ENCODE measurements around the gene MAP3K14. TPM values are rescaled to one million over a fixed set of nuclear protein-coding genes. Genes with fewer than 3 reads are reported as not detected.
A peak's percentile ranks its signal among the peaks of the same experiment; 100 is the strongest.

MAP3K14 gene
- total and polyA plus RNA-seq, 2 of the 4 experiments (the other 2 are of a cell fraction), result 4.1 to 21.7 TPM

GRCh38 chr17:45274033-45274432 lies 42.8 kb downstream of the MAP3K14 start:
- Histone ChIP-seq H3K36me3 (ENCODE audit: control insufficient read depth, insufficient read depth, low read length) (peaks cover 40% of the 10 kb centered on the region), H3K27ac (ENCODE audit: insufficient read depth, low read length) (no peak overlapping the region)

More at GRCh38 chr17:45274033-45274432, 42.8 kb downstream of the MAP3K14 start:
- Histone ChIP-seq H3K18ac (ENCODE audit: low read depth, low read length) (no peak overlapping the region), H2BK20ac (ENCODE audit: low read depth, low read length) (no peak overlapping the region), H3K9me1 (ENCODE audit: insufficient read depth, low read length) (0 out of 2 replicates have a peak, but pooled peaks cover 3% of the 10 kb centered on the region), H4K20me1 (ENCODE audit: insufficient read depth, low read length) (peaks cover 5% of the 10 kb centered on the region; the same call in 1 of the 2 replicates), H3K79me1 (ENCODE audit: low read depth in 1 of 2, low read length in 2 of 2) (peaks cover 3 to 12% of the 10 kb centered on the region in 2 experiments; a peak in 1 of 4 replicates), H2AFZ (replicated peaks; ENCODE audit: low read length, poor library complexity) (no peak overlapping the region), H3K4me1 (ENCODE audit: control insufficient read depth, insufficient read depth, low read length) (peaks cover 3% of the 10 kb centered on the region; the same call in 1 of the 2 replicates), H3K9me3 (ENCODE audit: control insufficient read depth, insufficient read depth, low read length) (no peaks in the 10 kb centered on the region), H2BK15ac (ENCODE audit: low read depth, low read length) (no peak overlapping the region), H3K14ac (replicated peaks; ENCODE audit: low read depth, low read length) (no peak overlapping the region), H4K91ac (ENCODE audit: insufficient read depth, low read depth, low read length) (no peak overlapping the region), H2BK120ac (ENCODE audit: low read depth, low read length) (no peak overlapping the region), H3K23ac (ENCODE audit: low read depth, low read length) (no peak overlapping the region), H4K5ac (ENCODE audit: low read depth, low read length) (peak overlapping the region; percentile 5; the same call in 1 of the 2 replicates), H3K4me3 (ENCODE audit: insufficient read depth, low read depth, low read length) (no peak overlapping the region), H3K4ac (ENCODE audit: low read depth, low read length) (no peak overlapping the region), H3K4me2 (ENCODE audit: low read depth, low read length) (no peak overlapping the region), H3K56ac (ENCODE audit: extremely low read depth, insufficient read depth, low read length) (no peak overlapping the region), H4K8ac (ENCODE audit: low read depth in 2 of 2, low read length in 2 of 2) (no peak overlapping the region), H3K27me3 (ENCODE audit: control insufficient read depth, insufficient read depth, low read length) (no peaks in the 10 kb centered on the region), H2BK5ac (ENCODE audit: low read depth, low read length, poor library complexity, severe bottlenecking) (no peak overlapping the region), H3K9ac (ENCODE audit: low read depth, low read length) (no peak overlapping the region), H2AK5ac (ENCODE audit: low read depth, low read length) (no peak overlapping the region), H2AK9ac (replicated peaks; ENCODE audit: low read depth, low read length, poor library complexity) (no peak overlapping the region)
- TF ChIP-seq MXI1 (IDR thresholded peaks at IDR 0.05; ENCODE audit: borderline replicate concordance, low read depth, low read length), result no peak
- no peak for TF ChIP-seq MAFK (IDR thresholded peaks at IDR 0.05; ENCODE audit: low read depth, low read length)
- no peak for TF ChIP-seq MAZ (IDR thresholded peaks at IDR 0.05; ENCODE audit: borderline replicate concordance, low read depth, low read length)
- TF ChIP-seq CEBPB (IDR thresholded peaks at IDR 0.05; ENCODE audit: low read depth, low read length), result no peak
- TF ChIP-seq CTCF (conservative IDR thresholded peaks at IDR 0.05; ENCODE audit: low read depth, low read length), result no peak
- no peak for TF ChIP-seq NFE2L2 (IDR thresholded peaks at IDR 0.05; ENCODE audit: low read depth, low read length)
- no peak for TF ChIP-seq RFX5 (IDR thresholded peaks at IDR 0.05; ENCODE audit: low read depth, low read length)
- no peak for TF ChIP-seq RCOR1 (IDR thresholded peaks at IDR 0.05; ENCODE audit: insufficient replicate concordance, low read length)
- no peak for TF ChIP-seq ELK1 (IDR thresholded peaks at IDR 0.05; ENCODE audit: borderline replicate concordance, low read depth, low read length)
- TF ChIP-seq, protein P1, sequence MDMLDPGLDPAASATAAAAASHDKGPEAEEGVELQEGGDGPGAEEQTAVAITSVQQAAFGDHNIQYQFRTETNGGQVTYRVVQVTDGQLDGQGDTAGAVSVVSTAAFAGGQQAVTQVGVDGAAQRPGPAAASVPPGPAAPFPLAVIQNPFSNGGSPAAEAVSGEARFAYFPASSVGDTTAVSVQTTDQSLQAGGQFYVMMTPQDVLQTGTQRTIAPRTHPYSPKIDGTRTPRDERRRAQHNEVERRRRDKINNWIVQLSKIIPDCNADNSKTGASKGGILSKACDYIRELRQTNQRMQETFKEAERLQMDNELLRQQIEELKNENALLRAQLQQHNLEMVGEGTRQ (IDR thresholded peaks at IDR 0.05; ENCODE audit: low read depth, low read length), result no peak
- no peak for TF ChIP-seq RAD21 (IDR thresholded peaks at IDR 0.05; ENCODE audit: low read length)
- no peak for TF ChIP-seq FOS (IDR thresholded peaks at IDR 0.05; ENCODE audit: low read depth, low read length)
- ChIA-PET CTCF (no interaction called here), POLR2A (ENCODE audit: unreplicated experiment) (no interaction called here)
- in situ Hi-C loops (cut with MboI; ENCODE audit: low sequenced_read_pairs) (no loop called here), intact Hi-C loops (cut with micrococcal nuclease) (no loop called here), dilution Hi-C loops (cut with HindIII; ENCODE audit: low sequenced_read_pairs, unreplicated experiment) (no loop called here)
- 90% methylated on average over 3 of the region's 5 CpGs; no CpG with 5 or more reads in 1 of the 2 experiments for WGBS, 2 experiments (ENCODE audit: extremely low coverage in 2 of 2, insufficient read length in 1 of 2)
- DNase-seq, result no peak
- ATAC-seq (ENCODE audit: low read depth), result no peak
- BruUV-seq (replicated peaks), result no TSS peak
